Measurements from ENCODE around the gene NEGR1.

- TF ChIP-seq CTCF (IDR thresholded peaks at IDR 0.05 in 4 of 5, conservative IDR thresholded peaks at IDR 0.05 in 1 of 5) (no peak), POLR2A (IDR thresholded peaks at IDR 0.05) (no peak)
Measured at GRCh38 chr1:71859806-71860205, 422.5 kb downstream of the NEGR1 start.
